22Rv1 (cell line): Measurements from ENCODE around the gene FNBP1L.
"Not testable (repeated sequence)": the region's sequence is repeated elsewhere in the genome, so short reads cannot be mapped to it uniquely, and the experiment has no call there.

Source experiments
- ZFX ChIP-seq: fragments of 450-650 bp; IDR thresholded peaks from 2 replicates; pipeline ENCODE4 v1.6.1; 2017; ENCODE audit warnings: antibody characterized with exemption, borderline replicate concordance
- TF ChIP-seq, protein P1 (sequence below): fragments of 450-650 bp; IDR thresholded peaks from 2 replicates; pipeline ENCODE4 v1.5.1; 2017; ENCODE audit warnings: mild to moderate bottlenecking

DNA sequence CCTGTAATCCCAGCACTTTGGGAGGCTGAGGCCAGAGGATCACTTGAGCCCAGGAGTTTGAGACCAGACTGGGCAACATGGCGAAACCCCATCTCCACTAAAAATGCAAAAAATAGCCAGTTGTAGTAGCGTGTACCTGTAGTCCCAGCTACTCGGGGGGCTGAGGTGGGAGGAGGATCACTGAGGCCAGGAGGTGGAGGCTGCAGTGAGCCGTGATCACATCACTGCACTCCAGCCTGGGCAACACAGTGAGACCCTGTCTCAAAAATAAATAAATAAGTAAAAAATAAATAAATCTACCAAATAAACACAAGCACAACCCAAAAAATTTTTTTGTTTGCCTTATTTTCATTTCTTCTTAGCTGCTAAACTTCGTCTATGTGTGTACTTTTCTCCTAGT lies 34.0 kb downstream of the FNBP1L start:
- TF ChIP-seq, protein P1, sequence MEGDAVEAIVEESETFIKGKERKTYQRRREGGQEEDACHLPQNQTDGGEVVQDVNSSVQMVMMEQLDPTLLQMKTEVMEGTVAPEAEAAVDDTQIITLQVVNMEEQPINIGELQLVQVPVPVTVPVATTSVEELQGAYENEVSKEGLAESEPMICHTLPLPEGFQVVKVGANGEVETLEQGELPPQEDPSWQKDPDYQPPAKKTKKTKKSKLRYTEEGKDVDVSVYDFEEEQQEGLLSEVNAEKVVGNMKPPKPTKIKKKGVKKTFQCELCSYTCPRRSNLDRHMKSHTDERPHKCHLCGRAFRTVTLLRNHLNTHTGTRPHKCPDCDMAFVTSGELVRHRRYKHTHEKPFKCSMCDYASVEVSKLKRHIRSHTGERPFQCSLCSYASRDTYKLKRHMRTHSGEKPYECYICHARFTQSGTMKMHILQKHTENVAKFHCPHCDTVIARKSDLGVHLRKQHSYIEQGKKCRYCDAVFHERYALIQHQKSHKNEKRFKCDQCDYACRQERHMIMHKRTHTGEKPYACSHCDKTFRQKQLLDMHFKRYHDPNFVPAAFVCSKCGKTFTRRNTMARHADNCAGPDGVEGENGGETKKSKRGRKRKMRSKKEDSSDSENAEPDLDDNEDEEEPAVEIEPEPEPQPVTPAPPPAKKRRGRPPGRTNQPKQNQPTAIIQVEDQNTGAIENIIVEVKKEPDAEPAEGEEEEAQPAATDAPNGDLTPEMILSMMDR, result not testable (repeated sequence)
- TF ChIP-seq ZFX, result not testable (repeated sequence)
